MM.1S (cell line): ENCODE results near the gene CSN3.
"Not testable (repeated sequence)": the region's sequence is repeated elsewhere in the genome, so short reads cannot be mapped to it uniquely, and the experiment has no call there.

Experiments used
- DNase-seq: peaks from one replicate; pipeline ENCODE4 v3.0.0-alpha.2; 2015
- H2AFZ ChIP-seq: fragments of 300-600 bp; sonication (generic); 2 replicates; pipeline ENCODE4 v1.6.0; 2016; ENCODE audit warnings: antibody characterized with exemption, low read length
- H3F3A ChIP-seq: fragments of 300-600 bp; sonication (generic); 2 replicates; pipeline ENCODE4 v1.6.1; 2016; ENCODE audit warnings: mild to moderate bottlenecking, antibody characterized with exemption, low read length, moderate library complexity, mixed read lengths; ENCODE audit not compliant: insufficient read depth
- H3K27ac ChIP-seq: fragments of 300-600 bp; sonication (generic); 2 replicates; pipeline ENCODE4 v1.5.1; 2016; ENCODE audit warnings: mild to moderate bottlenecking, low read length
- H3K27me3 ChIP-seq: fragments of 300-600 bp; sonication (generic); replicated peaks from 2 replicates; pipeline ENCODE4 v1.6.0; 2016; ENCODE audit warnings: low read length; ENCODE audit not compliant: insufficient read depth
- H3K36me3 ChIP-seq: fragments of 300-600 bp; sonication (generic); replicated peaks from 2 replicates; pipeline ENCODE4 v1.6.1; 2016; ENCODE audit warnings: mild to moderate bottlenecking, low read length, mixed read lengths; ENCODE audit not compliant: insufficient read depth
- H3K4me1 ChIP-seq: fragments of 300-600 bp; sonication (generic); 2 replicates; pipeline ENCODE4 v1.6.1; 2016; ENCODE audit warnings: low read length, mixed read lengths
- H3K4me2 ChIP-seq: fragments of 300-600 bp; sonication (generic); 2 replicates; pipeline ENCODE4 v1.6.0; 2016; ENCODE audit warnings: low read depth, low read length
- H3K4me3 ChIP-seq: fragments of 300-600 bp; sonication (generic); 2 replicates; pipeline ENCODE4 v1.5.1; 2016; ENCODE audit warnings: low read length, mixed read lengths
- H3K79me2 ChIP-seq: fragments of 300-600 bp; sonication (generic); 2 replicates; pipeline ENCODE4 v1.6.1; 2016; ENCODE audit warnings: mixed run types, low read length, mixed read lengths
- H3K9ac ChIP-seq: fragments of 300-600 bp; sonication (generic); 2 replicates; pipeline ENCODE4 v1.6.1; 2016; ENCODE audit warnings: low read length, mixed read lengths
- H3K9me2 ChIP-seq: fragments of 300-600 bp; sonication (generic); replicated peaks from 2 replicates; pipeline ENCODE4 v1.6.1; 2016; ENCODE audit warnings: mild to moderate bottlenecking, low read length, mixed read lengths; ENCODE audit not compliant: insufficient read depth
- H3K9me3 ChIP-seq: fragments of 300-600 bp; sonication (generic); replicated peaks from 2 replicates; pipeline ENCODE4 v1.6.1; 2016; ENCODE audit warnings: mild to moderate bottlenecking, low read length, mixed read lengths; ENCODE audit not compliant: insufficient read depth
- H4K20me1 ChIP-seq: fragments of 300-600 bp; sonication (generic); 2 replicates; pipeline ENCODE4 v1.6.1; 2016; ENCODE audit warnings: mild to moderate bottlenecking, low read length, moderate library complexity, mixed read lengths; ENCODE audit not compliant: insufficient read depth
- CTCF ChIP-seq: fragments of 300-600 bp; sonication (generic); IDR thresholded peaks from 2 replicates; pipeline ENCODE4 v1.5.1; 2016; ENCODE audit warnings: antibody characterized with exemption, low read length, mixed read lengths
- EZH2 ChIP-seq: fragments of 300-600 bp; sonication (generic); optimal IDR thresholded peaks from 2 replicates; pipeline ENCODE3; 2017; ENCODE audit warnings: low read depth, mild to moderate bottlenecking, antibody characterized with exemption, low read length, mixed read lengths
- EZH2phosphoT487 ChIP-seq: fragments of 300-600 bp; sonication (generic); IDR thresholded peaks from 2 replicates; pipeline ENCODE4 v1.6.1; 2018; ENCODE audit warnings: antibody characterized with exemption, low read length

Gene CSN3

GRCh38 chr4:70197842-70198241 is 44.6 kb upstream of the CSN3 start:
- no peaks in the 10 kb centered on the region for H3F3A ChIP-seq
- H3K27me3 ChIP-seq: no peaks in the 10 kb centered on the region
- H3K36me3 ChIP-seq: no peaks in the 10 kb centered on the region
- no peaks in the 10 kb centered on the region for H3K9me3 ChIP-seq
- H3K79me2 ChIP-seq: no peaks in the 10 kb centered on the region
- H3K4me2 ChIP-seq: no peak overlapping the region
- H2AFZ ChIP-seq: no peak overlapping the region
- H3K9ac ChIP-seq: no peak overlapping the region
- H3K4me3 ChIP-seq: no peak overlapping the region
- DNase-seq: no peak
- TF ChIP-seq EZH2 (no peak), CTCF (no peak), EZH2phosphoT487 (no peak)
- H3K9me2 ChIP-seq: no peaks in the 10 kb centered on the region
- no peaks in the 10 kb centered on the region for H4K20me1 ChIP-seq
- H3K27ac ChIP-seq: no peak overlapping the region
- H3K4me1 ChIP-seq: no peaks in the 10 kb centered on the region

GRCh38 chr4:70203601-70204000 is 38.8 kb upstream of the CSN3 start:
- Histone ChIP-seq H3K79me2 (no peaks in the 10 kb centered on the region), H3K4me1 (no peaks in the 10 kb centered on the region), H3K4me2 (no peak overlapping the region), H3K9ac (no peak overlapping the region), H3K9me2 (no peaks in the 10 kb centered on the region), H4K20me1 (no peaks in the 10 kb centered on the region), H2AFZ (no peak overlapping the region), H3K9me3 (no peaks in the 10 kb centered on the region), H3K27me3 (no peaks in the 10 kb centered on the region), H3F3A (no peaks in the 10 kb centered on the region), H3K27ac (no peak overlapping the region), H3K4me3 (no peak overlapping the region), H3K36me3 (no peaks in the 10 kb centered on the region)
- TF ChIP-seq EZH2phosphoT487: no peak
- TF ChIP-seq EZH2: no peak
- no peak for DNase-seq

- not testable (repeated sequence) for H3K79me2 ChIP-seq, H3K4me3 ChIP-seq
Observed at GRCh38 chr4:70212752-70213151, 29.6 kb upstream of the CSN3 start.

GRCh38 chr4:70216109-70216508 is 26.3 kb upstream of the CSN3 start:
- not testable (repeated sequence) for H3K9me3 ChIP-seq, H3K4me3 ChIP-seq, H3K9me2 ChIP-seq, H3K79me2 ChIP-seq, H3K9ac ChIP-seq, H3K27ac ChIP-seq, H3K4me1 ChIP-seq, H3F3A ChIP-seq, H3K36me3 ChIP-seq, H3K4me2 ChIP-seq, H2AFZ ChIP-seq, H3K27me3 ChIP-seq, H4K20me1 ChIP-seq, DNase-seq

More at GRCh38 chr4:70212752-70213151, 29.6 kb upstream of the CSN3 start:
- not testable (repeated sequence) for H3K9me2 ChIP-seq, H3K4me1 ChIP-seq, DNase-seq, H3K4me2 ChIP-seq, H3K27ac ChIP-seq, H3K9me3 ChIP-seq, H2AFZ ChIP-seq, H3F3A ChIP-seq, H3K27me3 ChIP-seq, H4K20me1 ChIP-seq, H3K9ac ChIP-seq, H3K36me3 ChIP-seq

DNA sequence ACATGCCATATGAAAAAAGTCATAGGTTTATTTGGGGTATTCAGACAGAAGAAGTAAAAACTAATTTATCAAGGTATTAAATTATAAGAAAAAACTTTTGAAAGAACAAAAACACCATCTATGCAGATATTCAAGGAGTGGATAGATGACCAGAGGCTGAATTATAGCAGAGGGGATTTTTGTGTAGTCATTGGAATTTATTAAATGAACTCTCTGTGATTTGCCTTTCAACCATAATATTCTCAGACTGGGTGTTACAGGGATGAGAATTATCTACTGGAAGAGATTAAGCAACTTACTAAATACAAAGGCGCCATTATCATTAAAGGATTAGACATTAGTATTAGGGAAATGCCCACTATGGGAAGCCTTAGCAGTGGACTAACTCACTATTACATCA is 25.8 kb upstream of the CSN3 start:
- not testable (repeated sequence) for H3K4me1 ChIP-seq, H4K20me1 ChIP-seq, H3K79me2 ChIP-seq, H3K9ac ChIP-seq, H3K27me3 ChIP-seq, H3K4me3 ChIP-seq, H3K9me2 ChIP-seq, H3K36me3 ChIP-seq, H3F3A ChIP-seq, H2AFZ ChIP-seq, H3K4me2 ChIP-seq, H3K27ac ChIP-seq, DNase-seq, H3K9me3 ChIP-seq

GRCh38 chr4:70221389-70221788 is 21.0 kb upstream of the CSN3 start:
- not testable (repeated sequence) for H3K9me3 ChIP-seq, H2AFZ ChIP-seq, H3K27ac ChIP-seq, H3K79me2 ChIP-seq, H3K4me2 ChIP-seq, H4K20me1 ChIP-seq, H3F3A ChIP-seq, H3K9me2 ChIP-seq, H3K36me3 ChIP-seq, H3K9ac ChIP-seq, H3K4me3 ChIP-seq, DNase-seq, H3K4me1 ChIP-seq, H3K27me3 ChIP-seq

GRCh38 chr4:70221818-70222217 is 20.6 kb upstream of the CSN3 start:
- H3K9me2 ChIP-seq, H3K9ac ChIP-seq, H3K4me3 ChIP-seq, H3K4me2 ChIP-seq, DNase-seq, H3K27me3 ChIP-seq, H3F3A ChIP-seq, H3K9me3 ChIP-seq, H3K27ac ChIP-seq, H3K79me2 ChIP-seq, H2AFZ ChIP-seq, H4K20me1 ChIP-seq, H3K36me3 ChIP-seq, H3K4me1 ChIP-seq: not testable (repeated sequence)
